ENCODE results near the gene MYH2.

MYH2 gene

DNA sequence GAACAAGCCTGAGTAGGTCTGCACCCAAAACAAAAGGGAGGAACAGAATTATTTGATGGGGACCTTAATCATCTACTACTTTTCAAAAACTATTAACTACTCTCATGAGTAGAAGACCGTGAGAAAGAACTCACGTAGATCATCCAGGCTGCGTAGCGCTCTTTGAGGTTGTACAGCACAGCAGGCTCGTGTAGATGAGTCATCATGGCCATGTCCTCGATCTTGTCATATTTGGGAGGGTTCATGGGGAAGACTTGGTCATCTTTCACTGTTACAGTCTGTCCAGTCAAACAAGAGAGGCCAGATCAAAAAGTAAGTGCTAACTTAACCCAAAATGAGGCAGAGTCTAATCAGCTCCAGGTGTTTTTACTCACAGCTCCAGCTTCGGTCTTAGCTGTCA lies 33.4 kb downstream of the MYH2 start:
- no peak for DNase-seq (ENCODE audit: low read depth)

DNA sequence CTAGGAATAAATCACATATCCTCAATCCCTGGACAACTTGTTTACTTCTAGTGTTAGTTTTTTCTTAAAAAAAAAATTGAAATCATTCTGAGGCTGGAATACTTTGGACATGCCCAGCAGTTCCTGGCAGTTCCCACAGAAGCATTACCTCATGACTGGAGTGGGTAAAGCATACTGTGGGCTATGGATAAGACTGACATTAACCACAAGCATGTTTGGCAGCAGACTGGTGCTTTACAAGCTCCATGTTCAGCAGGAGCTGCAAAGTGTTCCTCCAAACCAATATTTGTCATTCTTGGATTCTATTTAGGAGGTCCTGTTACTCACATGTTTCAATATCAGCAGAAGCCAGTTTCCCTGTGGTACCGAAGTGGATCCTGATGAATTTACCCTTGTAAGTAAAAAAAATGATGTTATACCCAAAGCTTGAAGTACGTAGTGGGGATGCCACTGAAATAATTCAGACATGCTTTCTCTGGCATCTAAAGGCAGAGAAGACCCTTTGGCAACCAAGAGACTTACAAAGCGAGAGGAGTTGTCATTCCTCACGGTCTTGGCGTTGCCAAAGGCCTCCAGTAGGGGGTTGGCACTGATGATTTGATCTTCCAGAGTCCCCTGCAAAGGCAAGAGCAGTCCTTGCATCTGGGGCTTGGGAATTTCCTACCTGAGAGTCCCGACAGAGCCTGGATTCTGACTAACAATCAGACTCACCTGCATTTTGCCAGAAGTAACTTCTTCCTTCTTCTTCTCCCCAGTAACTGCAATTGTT lies 36.0 kb downstream of the MYH2 start:
- no peak for DNase-seq (ENCODE audit: low read depth)

DNA sequence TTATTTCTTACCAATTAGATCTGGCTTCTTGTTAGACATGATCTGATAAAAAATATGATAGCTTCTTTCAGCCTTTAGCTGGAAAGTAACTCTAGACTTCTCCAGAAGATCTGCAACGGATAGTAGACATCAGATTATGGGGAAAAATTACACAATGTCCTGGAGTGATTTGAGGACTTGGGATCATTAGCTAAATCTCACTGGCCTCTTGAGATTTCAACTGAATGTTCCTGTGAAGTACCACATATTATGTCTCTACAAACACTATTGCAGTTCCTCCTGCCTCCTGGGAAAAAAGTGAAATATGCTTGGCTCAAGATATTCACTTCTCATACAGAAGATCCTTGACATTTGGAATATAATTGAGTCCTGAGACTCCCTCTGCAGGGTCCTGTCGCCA lies 36.6 kb downstream of the MYH2 start:
- DNase-seq (ENCODE audit: low read depth): no peak

DNA sequence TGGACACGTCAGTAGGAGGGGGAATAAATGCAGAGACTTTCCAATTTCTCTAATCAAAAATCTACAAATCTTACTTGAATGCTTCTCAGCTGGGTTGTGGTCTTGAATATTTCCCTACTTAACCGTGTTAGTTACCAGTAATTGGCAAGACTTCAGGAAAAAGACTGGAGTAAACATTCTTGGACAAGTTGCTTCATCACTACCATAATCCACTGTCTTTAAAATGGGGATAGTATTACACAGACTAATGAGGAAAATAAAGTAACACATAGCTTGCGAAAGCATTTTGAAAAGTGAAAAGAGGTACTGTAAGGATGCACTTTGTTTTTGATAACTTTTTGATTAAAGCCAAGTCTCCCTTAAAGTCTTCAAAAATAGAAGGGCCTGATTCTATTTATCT lies 49.5 kb downstream of the MYH2 start:
- DNase-seq (ENCODE audit: low read depth): no peak

DNA sequence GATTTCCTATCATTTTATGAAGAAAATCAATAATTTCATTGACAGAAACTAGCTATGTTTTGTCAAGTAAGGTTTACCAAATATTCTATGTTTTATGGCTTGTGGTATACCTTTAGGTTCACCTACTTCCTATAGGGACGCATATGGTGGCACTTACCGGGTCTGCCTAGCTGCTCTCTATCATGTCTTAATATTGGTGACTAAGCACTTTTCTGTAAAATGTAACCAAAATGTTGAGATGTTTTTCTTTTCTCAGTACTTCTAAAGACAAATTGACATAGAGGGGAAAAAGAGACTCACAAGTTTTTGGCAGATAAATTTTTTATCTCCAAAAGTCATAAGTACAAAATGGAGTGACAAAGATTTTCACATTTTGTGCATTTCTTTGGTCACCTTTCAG lies 57.5 kb downstream of the MYH2 start:
- DNase-seq (ENCODE audit: low read depth): no peak

DNA sequence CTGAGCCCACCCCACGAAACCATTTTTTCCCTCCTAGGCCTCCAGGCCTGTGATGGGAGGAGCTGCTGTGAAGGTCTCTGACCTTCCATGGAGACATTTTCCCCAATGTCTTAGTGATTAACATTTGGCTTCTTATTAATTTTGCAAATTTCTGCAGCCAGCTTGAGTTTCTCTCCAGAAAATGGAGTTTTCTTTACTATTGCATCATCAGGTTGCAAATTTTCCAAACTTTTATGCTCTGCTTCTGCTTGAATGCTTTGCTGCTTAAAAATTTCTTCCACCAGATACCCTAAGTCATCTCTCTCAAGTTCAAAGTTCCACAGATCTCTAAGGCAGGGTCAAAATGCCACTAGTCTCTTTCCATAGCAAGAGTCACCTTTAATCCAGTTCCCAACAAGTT lies 67.2 kb downstream of the MYH2 start:
- DNase-seq (ENCODE audit: low read depth): no peak

DNA sequence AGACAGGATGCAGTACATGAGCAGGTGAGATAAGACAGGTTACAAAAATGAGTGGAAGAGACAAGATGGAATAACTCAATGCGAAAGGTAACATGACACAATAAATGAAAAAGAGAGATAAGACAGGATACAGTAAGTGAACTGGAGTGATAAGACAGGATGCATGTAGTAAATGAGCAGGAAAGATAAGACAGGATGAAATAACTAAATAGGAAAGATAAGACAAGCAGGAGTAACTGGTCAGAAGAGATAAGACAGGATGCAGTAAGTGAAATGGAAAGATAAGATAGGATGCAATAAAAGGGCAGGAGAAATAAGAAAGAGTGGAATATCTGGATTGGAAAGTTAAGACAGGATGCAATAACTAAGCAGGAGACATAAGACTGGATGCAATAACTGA lies 71.8 kb downstream of the MYH2 start:
- DNase-seq (ENCODE audit: low read depth): no peak

DNA sequence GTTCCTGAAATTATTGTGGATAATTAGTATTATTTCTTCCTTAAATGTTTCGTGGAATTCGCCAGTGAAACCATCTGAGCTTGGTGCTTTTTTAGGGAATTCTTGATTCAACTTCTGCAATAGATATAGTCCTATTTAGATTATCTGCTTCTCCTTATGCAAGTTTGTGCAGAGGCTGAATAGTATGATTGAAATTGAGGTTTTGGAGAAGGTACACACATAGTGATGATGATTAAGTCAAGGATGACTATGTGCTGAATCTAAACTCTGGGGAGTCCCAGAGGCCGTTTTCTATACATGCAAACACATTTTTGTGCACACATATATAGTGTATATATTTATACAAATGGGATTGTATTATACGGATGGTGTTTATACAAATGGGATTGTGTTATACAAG lies 74.9 kb downstream of the MYH2 start:
- DNase-seq (ENCODE audit: low read depth): no peak

DNA sequence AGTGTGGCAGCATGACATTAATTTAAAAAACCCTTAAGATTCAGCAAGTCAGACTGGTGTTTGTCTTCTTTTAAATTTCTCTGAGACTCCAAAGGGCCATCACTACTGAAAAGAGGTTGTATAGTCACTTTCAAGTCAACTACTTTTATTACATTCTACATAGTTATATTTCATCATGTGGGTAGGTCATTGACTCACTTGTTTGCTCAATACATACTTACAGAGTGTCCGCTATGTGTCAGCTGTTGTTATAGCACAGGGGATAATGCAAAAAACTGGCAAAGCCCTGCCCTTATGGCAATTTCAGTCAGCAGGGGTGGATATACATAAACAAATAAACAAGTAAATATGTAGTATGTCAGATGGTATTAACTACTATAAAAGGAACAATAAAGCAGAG lies 77.6 kb downstream of the MYH2 start:
- no peak for DNase-seq (ENCODE audit: low read depth)
